H9 (cell line): ENCODE data around the gene DBNDD1. TPM values are rescaled to one million over a fixed set of nuclear protein-coding genes. Genes with fewer than 3 reads are reported as not detected.

Experiments used
- DNase-seq: peaks from one replicate; pipeline ENCODE4 v3.0.0-alpha.2; 2017
- H2AFZ ChIP-seq: one replicate; pipeline ENCODE4 v1.6.1; 2013; ENCODE audit warnings: mild to moderate bottlenecking, low read length, control low read depth, moderate library complexity
- H2AK5ac ChIP-seq: 2 replicates; pipeline ENCODE4 v1.6.1; 2013; ENCODE audit warnings: low read length, control low read depth, mixed read lengths; ENCODE audit not compliant: insufficient read length
- H2BK120ac ChIP-seq: one replicate; pipeline ENCODE4 v1.6.1; 2013; ENCODE audit warnings: low read depth, mild to moderate bottlenecking, low read length, control low read depth, inconsistent platforms; ENCODE audit not compliant: poor library complexity, severe bottlenecking
- H2BK12ac ChIP-seq: 2 replicates; pipeline ENCODE4 v1.6.1; 2013; ENCODE audit warnings: low read length, control low read depth, mixed read lengths, low read depth; ENCODE audit not compliant: insufficient read length
- H2BK15ac ChIP-seq: 2 replicates; pipeline ENCODE4 v1.6.1; 2013; ENCODE audit warnings: low read depth, low read length, control low read depth
- H2BK20ac ChIP-seq: one replicate; pipeline ENCODE4 v1.6.1; 2013; ENCODE audit warnings: low read depth, mild to moderate bottlenecking, low read length, control low read depth, inconsistent platforms; ENCODE audit not compliant: poor library complexity, severe bottlenecking
- H2BK5ac ChIP-seq: 2 replicates; pipeline ENCODE4 v1.6.1; 2013; ENCODE audit warnings: low read length, control low read depth, mixed read lengths; ENCODE audit not compliant: insufficient read length
- H3K14ac ChIP-seq: 2 replicates; pipeline ENCODE4 v1.6.1; 2013; ENCODE audit warnings: low read length, control low read depth; ENCODE audit not compliant: insufficient read depth
- H3K18ac ChIP-seq: 2 replicates; pipeline ENCODE4 v1.6.1; 2013; ENCODE audit warnings: low read depth, mild to moderate bottlenecking, mixed read lengths, low read length, control low read depth; ENCODE audit not compliant: insufficient read length
- H3K23ac ChIP-seq: 2 replicates; pipeline ENCODE4 v1.6.1; 2013; ENCODE audit warnings: low read length, control low read depth, mixed read lengths, low read depth; ENCODE audit not compliant: insufficient read length
- H3K23me2 ChIP-seq: 2 replicates; pipeline ENCODE4 v1.6.1; 2013; ENCODE audit warnings: low read depth, mild to moderate bottlenecking, mixed read lengths, low read length, control low read depth; ENCODE audit not compliant: insufficient read length, poor library complexity, severe bottlenecking
- H3K27ac ChIP-seq: 2 replicates; pipeline ENCODE4 v1.5.1; 2013; ENCODE audit warnings: low read length, control low read depth, mixed read lengths, low read depth; ENCODE audit not compliant: insufficient read length
- H3K27me3 ChIP-seq: 2 replicates; pipeline ENCODE4 v1.6.1; 2013; ENCODE audit warnings: low read length, control low read depth, inconsistent platforms; ENCODE audit not compliant: insufficient read depth
- H3K4ac ChIP-seq: 2 replicates; pipeline ENCODE4 v1.6.1; 2013; ENCODE audit warnings: low read depth, mild to moderate bottlenecking, control low read depth, inconsistent platforms, low read length, moderate library complexity
- H3K4me1 ChIP-seq: 2 replicates; pipeline ENCODE4 v1.6.1; 2013; ENCODE audit warnings: low read length, control low read depth, inconsistent platforms; ENCODE audit not compliant: insufficient read depth
- H3K4me2 ChIP-seq: 2 replicates; pipeline ENCODE4 v1.6.1; 2013; ENCODE audit warnings: low read length, control low read depth, mixed read lengths; ENCODE audit not compliant: insufficient read length, insufficient read depth
- H3K56ac ChIP-seq: 2 replicates; pipeline ENCODE4 v1.6.1; 2013; ENCODE audit warnings: low read depth, mild to moderate bottlenecking, mixed read lengths, low read length, control low read depth; ENCODE audit not compliant: insufficient read length
- H3K79me1 ChIP-seq: 2 replicates; pipeline ENCODE4 v1.6.1; 2013; ENCODE audit warnings: low read depth, mild to moderate bottlenecking, moderate library complexity, low read length, control low read depth, inconsistent platforms; ENCODE audit not compliant: insufficient read depth, poor library complexity, severe bottlenecking
- H3K79me2 ChIP-seq: 2 replicates; pipeline ENCODE4 v1.6.1; 2013; ENCODE audit warnings: low read length, control low read depth, inconsistent platforms; ENCODE audit not compliant: insufficient read depth
- H3K9ac ChIP-seq: 2 replicates; pipeline ENCODE4 v1.6.1; 2013; ENCODE audit warnings: low read length, control low read depth, mixed read lengths; ENCODE audit not compliant: insufficient read length; ENCODE audit errors: extremely low read depth
- H3K9me3 ChIP-seq: one replicate; pipeline ENCODE4 v1.6.1; 2013; ENCODE audit warnings: low read depth, low read length, inconsistent platforms; ENCODE audit not compliant: control insufficient read depth
- H3T11ph ChIP-seq: one replicate; pipeline ENCODE4 v1.6.1; 2013; ENCODE audit warnings: mild to moderate bottlenecking, low read length, control low read depth, inconsistent platforms
- H4K20me1 ChIP-seq: one replicate; pipeline ENCODE4 v1.6.1; 2013; ENCODE audit not compliant: control insufficient read depth, insufficient read length, insufficient read depth
- H4K5ac ChIP-seq: 2 replicates; pipeline ENCODE4 v1.6.1; 2013; ENCODE audit warnings: low read depth, mild to moderate bottlenecking, mixed read lengths, low read length, control low read depth; ENCODE audit not compliant: insufficient read length
- H4K8ac ChIP-seq: replicated peaks from 2 replicates; pipeline ENCODE4 v1.6.1; 2013; ENCODE audit warnings: low read length, control low read depth, mixed read lengths, low read depth; ENCODE audit not compliant: insufficient read length
- H4K91ac ChIP-seq: 2 replicates; pipeline ENCODE4 v1.6.1; 2013; ENCODE audit warnings: low read depth, mild to moderate bottlenecking, moderate library complexity, mixed read lengths, low read length, control low read depth; ENCODE audit not compliant: insufficient read length
- H3K27ac Mint-ChIP-seq, 3 experiments: 2 replicates in 2 of 3; 3 replicates in 1 of 3; pipeline ENCODE4 v1.8.0; 2020 to 2021; ENCODE audit warnings: mixed read lengths in 3 of 3, mild to moderate bottlenecking in 1 of 3, moderate library complexity in 1 of 3
- H3K27me3 Mint-ChIP-seq: 2 replicates; pipeline ENCODE4 v1.8.0; 2021; ENCODE audit warnings: low read depth, mild to moderate bottlenecking, moderate library complexity, mixed read lengths
- H3K36me3 Mint-ChIP-seq, 3 experiments: 2 replicates in 2 of 3; 3 replicates in 1 of 3; pipeline ENCODE4 v1.8.0; 2020 to 2021; ENCODE audit warnings: low read depth in 3 of 3, mixed read lengths in 3 of 3; ENCODE audit not compliant: insufficient read depth in 1 of 3
- H3K4me1 Mint-ChIP-seq, 2 experiments: 2 replicates each; pipeline ENCODE4 v1.8.0; 2020; ENCODE audit warnings: mixed read lengths in 2 of 2
- H3K4me3 Mint-ChIP-seq, 2 experiments: 2 replicates in 1 of 2; 3 replicates in 1 of 2; pipeline ENCODE4 v1.8.0; 2020 to 2021; ENCODE audit warnings: mild to moderate bottlenecking in 2 of 2, mixed read lengths in 2 of 2, moderate library complexity in 1 of 2
- H3K9me3 Mint-ChIP-seq, 2 experiments: 2 replicates in 1 of 2; 3 replicates in 1 of 2; pipeline ENCODE4 v1.8.0; 2020; ENCODE audit warnings: mild to moderate bottlenecking in 2 of 2, mixed read lengths in 2 of 2, moderate library complexity in 1 of 2
- CTCF ChIP-seq: fragments of 200-600 bp; sonication (generic); conservative IDR thresholded peaks from 3 replicates; pipeline ENCODE4 v1.8.0; 2021; ENCODE audit warnings: antibody characterized with exemption, mild to moderate bottlenecking
- WGBS: extraction: QIAGEN DNeasy Blood & Tissue Kit; methylation state at CpG from one replicate; pipeline ENCODE4 v1.1.7; 2013; ENCODE audit warnings: missing lambda C conversion rate, low lambda C conversion rate, mixed read lengths; ENCODE audit not compliant: insufficient read length; ENCODE audit errors: extremely low coverage; 5-methylcytosine and 5-hydroxymethylcytosine counted together
- total RNA-seq: library from RNA; stranded (reverse); gene quantifications from 2 replicates; pipeline ENCODE4 v1.2.1, GENCODE V29; 2021

The DBNDD1 gene
- total RNA-seq, 1 experiment from 2014 or later, result 87.3 TPM

DNA sequence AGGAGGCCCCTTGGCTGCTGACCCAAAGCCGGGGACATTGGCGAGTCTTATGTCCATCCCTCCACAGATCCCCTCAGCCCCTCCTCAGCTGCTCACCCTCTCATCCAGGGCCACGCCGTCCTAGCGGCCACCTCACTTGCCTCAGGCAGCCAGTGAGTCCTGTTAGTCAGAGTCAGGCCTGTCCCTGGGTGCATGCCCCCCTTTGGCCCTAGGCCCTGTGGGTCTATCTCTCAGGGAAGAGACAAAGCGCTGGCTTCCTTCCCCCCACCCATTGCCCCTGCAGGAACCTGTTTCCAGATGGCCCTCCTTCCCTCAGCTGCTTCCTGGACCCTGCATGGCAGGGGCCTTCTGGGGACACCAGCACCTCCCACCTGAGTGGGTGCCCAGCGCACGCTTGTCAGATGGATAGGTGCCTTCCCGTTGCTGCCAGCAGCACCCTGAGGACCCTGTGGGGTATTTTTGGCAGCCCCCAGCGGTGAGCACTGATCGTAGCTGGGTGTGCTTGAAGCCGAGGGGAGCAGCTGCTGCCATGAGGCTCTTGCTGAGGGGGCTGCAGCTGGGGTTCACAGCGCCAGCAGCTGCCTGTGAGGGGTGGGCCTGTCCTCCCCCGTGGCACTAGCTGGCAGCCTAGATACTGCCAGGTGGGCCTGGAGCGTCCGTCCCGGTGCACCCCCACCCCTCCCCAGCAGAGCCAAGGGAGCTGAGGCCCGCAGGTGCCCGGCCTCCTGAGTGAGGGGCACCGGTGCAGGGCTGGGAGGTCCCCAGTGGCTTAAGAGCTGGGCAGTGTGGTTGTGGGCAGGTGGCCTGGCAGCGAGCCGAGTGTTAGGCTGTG, 8.4 kb downstream of the DBNDD1 start:
- Histone ChIP-seq H2AK5ac (no peak overlapping the region), H3K79me2 (no peaks in the 10 kb centered on the region), H2BK12ac (no peak overlapping the region), H3K23ac (no peak overlapping the region), H3K56ac (no peak overlapping the region), H4K20me1 (no peaks in the 10 kb centered on the region), H3K14ac (no peak overlapping the region), H2BK120ac (no peak overlapping the region), H3T11ph (no peak overlapping the region), H4K91ac (no peak overlapping the region), H2BK20ac (no peak overlapping the region), H3K9me3 (no peaks in the 10 kb centered on the region), H3K27ac (no peak overlapping the region), H2BK15ac (no peak overlapping the region), H3K4me1 (no peaks in the 10 kb centered on the region), H3K4me2 (no peak overlapping the region), H3K4ac (no peak overlapping the region), H3K23me2 (no peaks in the 10 kb centered on the region), H3K79me1 (no peaks in the 10 kb centered on the region), H3K27me3 (no peaks in the 10 kb centered on the region), H2AFZ (no peak overlapping the region), H4K5ac (no peak overlapping the region), H3K18ac (no peak overlapping the region), H4K8ac (no peak overlapping the region), H2BK5ac (no peak overlapping the region), H3K9ac (no peak overlapping the region)
- Mint-ChIP-seq H3K4me3 (no peak overlapping the region), H3K9me3 (no peaks in the 10 kb centered on the region), H3K27me3 (no peaks in the 10 kb centered on the region), H3K27ac (no peak overlapping the region), H3K4me1 (no peaks in the 10 kb centered on the region), H3K36me3 (peaks cover 2 to 39% (median 11%) of the 10 kb centered on the region in 3 experiments; a peak in 6 of 7 replicates)
- DNase-seq, result no peak
- TF ChIP-seq CTCF, result no peak
- no CpG with 5 or more reads among the region's 22 CpGs for WGBS
